ENCODE results near the gene ECT2L. TPM values are rescaled to one million over a fixed set of nuclear protein-coding genes. Genes with fewer than 3 reads are reported as not detected.

Gene ECT2L
- total and polyA plus RNA-seq, 2 donors (not counting 3 experiments of a cell fraction or from before 2014, with no cell fraction given): not detected

- no peaks in the 10 kb centered on the region for H3K9me1 ChIP-seq (replicated peaks; ENCODE audit: control insufficient read depth, extremely low read depth, insufficient read depth, low read length)
- no peak overlapping the region for H3K27ac ChIP-seq (ENCODE audit: insufficient read depth, low read depth, low read length)
- dilution Hi-C loops (cut with MboI; ENCODE audit: extremely low pct_ligation_motif_present, low sequenced_read_pairs): no loop called here
- no peak for DNase-seq (ENCODE audit: low read depth, low spot score)
- H4K20me1 ChIP-seq (replicated peaks; ENCODE audit: control insufficient read depth, extremely low read depth, insufficient read depth, low read length): no peaks in the 10 kb centered on the region
- H3K4me1 ChIP-seq (ENCODE audit: control insufficient read depth, extremely low read depth, insufficient read depth, low read length): peaks cover 8% of the 10 kb centered on the region
- ChIA-PET POLR2A (no interaction called here), CTCF (no interaction called here)
- H3K9me3 ChIP-seq (replicated peaks; ENCODE audit: control insufficient read depth, insufficient read depth, low read length): no peaks in the 10 kb centered on the region
- H2AFZ ChIP-seq (ENCODE audit: low read depth, low read length): no peak overlapping the region
- intact Hi-C loops (cut with micrococcal nuclease): no loop called here
- H3K4me2 ChIP-seq (ENCODE audit: insufficient read depth, low read length): no peak overlapping the region
- H3K79me2 ChIP-seq (ENCODE audit: control insufficient read depth, insufficient read depth, low read length): no peaks in the 10 kb centered on the region
- H3K4me3 ChIP-seq (replicated peaks in 1 of 3; ENCODE audit: insufficient read depth in 1 of 3, low read depth in 1 of 3, low read length in 3 of 3): no peak overlapping the region
- no peak overlapping the region for H3K9ac ChIP-seq (replicated peaks; ENCODE audit: extremely low read depth, insufficient read depth, low read length)
- no peak for FAIRE-seq
- no peaks in the 10 kb centered on the region for H3K27me3 ChIP-seq (ENCODE audit: control insufficient read depth in 2 of 2, insufficient read depth in 2 of 2, low read length in 2 of 2)
- BruUV-seq (replicated peaks): no TSS peak
- TF ChIP-seq EZH2 (IDR thresholded peaks at IDR 0.05; ENCODE audit: borderline replicate concordance, low read depth, low read length, severe bottlenecking) (no peak), POLR2AphosphoS5 (IDR thresholded peaks at IDR 0.05; ENCODE audit: insufficient read depth, low read depth, low read length) (no peak), MAX (IDR thresholded peaks at IDR 0.05; ENCODE audit: insufficient read depth, insufficient read length) (no peak), FOS (IDR thresholded peaks at IDR 0.05; ENCODE audit: borderline replicate concordance, insufficient read depth, low read length) (no peak), POLR2A (IDR thresholded peaks at IDR 0.05; ENCODE audit: low read depth, low read length) (no peak), CTCF (IDR thresholded peaks at IDR 0.05; ENCODE audit: extremely low read depth in 1 of 2, insufficient read depth in 1 of 2, low read depth in 1 of 2, low read length in 2 of 2) (no peak), GATA2 (IDR thresholded peaks at IDR 0.05; ENCODE audit: insufficient read depth, insufficient read length, low read depth, low read length) (no peak), MYC (IDR thresholded peaks at IDR 0.05; ENCODE audit: low read depth, low read length) (no peak), JUN (IDR thresholded peaks at IDR 0.05; ENCODE audit: borderline replicate concordance, insufficient read depth, insufficient read length, low read depth) (no peak)
- no peaks in the 10 kb centered on the region for H3K36me3 ChIP-seq (ENCODE audit: control insufficient read depth in 2 of 2, extremely low read depth in 1 of 2, insufficient read depth in 2 of 2, low read length in 2 of 2)
Observed at GRCh38 chr6:138811866-138812265, 16.0 kb downstream of the ECT2L start.

Data from endothelial cell of umbilical vein (primary cell).